A549 (cell line): Measurements from ENCODE around the gene TSPEAR. TPM values are rescaled to one million over a fixed set of nuclear protein-coding genes. Genes with fewer than 3 reads are reported as not detected.
"Not testable (repeated sequence)": the region's sequence is repeated elsewhere in the genome, so short reads cannot be mapped to it uniquely, and the experiment has no call there.

Experiments
- ATAC-seq, 2 experiments: fragments of 200-7000 bp in 1 of 2; fragments of >200 bp in 1 of 2; cut with Nextera tagmentation in 1 of 2; cut with Tn5 transposase in 1 of 2; 3 replicates each; pipeline versions ENCODE4 v1.8.0 to v1.9.1; 2018 to 2020; ENCODE audit warnings: mild to moderate bottlenecking in 1 of 2, moderate library complexity in 1 of 2
- CTCF ChIA-PET: fragments of 300-600 bp; sonication (Branson Sonifier 250); formaldehyde crosslinking; extraction: SDS; loops from one replicate; lab custom pipeline; 2021; ENCODE audit warnings: antibody characterized with exemption, inconsistent platforms; lab: Yijun Ruan, JAX
- POLR2A ChIA-PET: fragments of 350-600 bp; formaldehyde crosslinking; extraction: SDS; loops from one replicate; lab custom pipeline; 2021; ENCODE audit warnings: antibody characterized with exemption, inconsistent platforms; lab: Yijun Ruan, JAX
- DNase-seq, 2 experiments: peaks; one replicate each; pipeline versions ENCODE4 v3.0.0 to v3.0.0-alpha.2; 2011 to 2016; ENCODE audit warnings: low read depth in 1 of 2, low spot score in 1 of 2
- FAIRE-seq: peaks from 2 replicates; lab custom pipeline; 2011; peaks lifted over from hg19 to GRCh38; lab: Jason Lieb, UNC
- H3K27ac ChIP-seq, 2 experiments: fragments of >200 bp; sonication (Bioruptor Twin); formaldehyde crosslinking; 3 replicates each; pipeline ENCODE4 v1.5.1; 2016 to 2017
- H3K4me1 ChIP-seq: fragments of >200 bp; sonication (Bioruptor Twin); formaldehyde crosslinking; 3 replicates; pipeline ENCODE4 v1.6.1; 2016
- H3K4me2 ChIP-seq: fragments of >200 bp; sonication (Bioruptor Twin); formaldehyde crosslinking; 3 replicates; pipeline ENCODE4 v1.6.1; 2016
- H3K4me3 ChIP-seq: fragments of >200 bp; sonication (Bioruptor Twin); formaldehyde crosslinking; 3 replicates; pipeline ENCODE4 v1.5.1; 2016
- H3K9me3 ChIP-seq: fragments of >200 bp; sonication (Bioruptor Twin); formaldehyde crosslinking; 3 replicates; pipeline ENCODE4 v1.6.1; 2016
- CTCF ChIP-seq: fragments of >200 bp; sonication (Bioruptor Twin); formaldehyde crosslinking; IDR thresholded peaks from 3 replicates; pipeline ENCODE4 v1.5.1; 2016
- ELK1 ChIP-seq: fragments of 150-350 bp; IDR thresholded peaks from 2 replicates; pipeline ENCODE4 v1.6.1; 2014; ENCODE audit warnings: low read depth, mild to moderate bottlenecking, low read length
- GATA3 ChIP-seq: IDR thresholded peaks from 2 replicates; pipeline ENCODE4 v1.6.1; 2012; ENCODE audit warnings: borderline replicate concordance
- HDAC2 ChIP-seq: fragments of 200-600 bp; sonication (generic); IDR thresholded peaks from 2 replicates; pipeline ENCODE4 v1.6.1; 2016
- HEYL ChIP-seq: fragments of 250-450 bp; sonication (Bioruptor Pico); IDR thresholded peaks from 2 replicates; pipeline ENCODE4 v1.8.0; 2021; ENCODE audit warnings: mild to moderate bottlenecking, moderate library complexity
- HMGXB4 ChIP-seq: fragments of 250-450 bp; sonication (Bioruptor Pico); IDR thresholded peaks from 2 replicates; pipeline ENCODE4 v1.5.0; 2021; ENCODE audit warnings: mild to moderate bottlenecking, moderate library complexity, borderline replicate concordance
- HOXB13 ChIP-seq: fragments of 250-450 bp; sonication (Bioruptor Pico); IDR thresholded peaks from 2 replicates; pipeline ENCODE4 v1.5.0; 2020; ENCODE audit warnings: low read depth, mild to moderate bottlenecking, moderate library complexity
- MAX ChIP-seq: IDR thresholded peaks from 2 replicates; pipeline ENCODE4 v1.6.1; 2012
- MAZ ChIP-seq: fragments of 150-350 bp; IDR thresholded peaks from 2 replicates; pipeline ENCODE4 v1.6.1; 2014; ENCODE audit warnings: antibody characterized with exemption, low read depth, low read length, borderline replicate concordance
- PBX3 ChIP-seq: IDR thresholded peaks from 2 replicates; pipeline ENCODE4 v1.6.1; 2012
- POLR2A ChIP-seq: IDR thresholded peaks from 2 replicates; pipeline ENCODE4 v1.6.1; 2012; ENCODE audit warnings: mild to moderate bottlenecking, low read length
- RAD21 ChIP-seq, 2 experiments: fragments of >200 bp in 1 of 2; sonication (Bioruptor Twin) in 1 of 2; formaldehyde crosslinking in 1 of 2; IDR thresholded peaks in 1 of 2; conservative IDR thresholded peaks in 1 of 2; 2 replicates in 1 of 2; 3 replicates in 1 of 2; pipeline ENCODE4 v1.6.1; 2012 to 2018; ENCODE audit warnings: inconsistent platforms in 1 of 2
- RCOR1 ChIP-seq: fragments of 150-350 bp; IDR thresholded peaks from 2 replicates; pipeline ENCODE4 v1.6.1; 2014; ENCODE audit warnings: antibody characterized with exemption, low read length, low read depth
- RFX5 ChIP-seq: fragments of 450-650 bp; IDR thresholded peaks from 2 replicates; pipeline ENCODE4 v1.7.1; 2014; ENCODE audit warnings: antibody characterized with exemption, mild to moderate bottlenecking, moderate library complexity
- RNF2 ChIP-seq: fragments of 200-600 bp; sonication (generic); IDR thresholded peaks from 2 replicates; pipeline ENCODE4 v1.6.1; 2016; ENCODE audit warnings: low read depth, mild to moderate bottlenecking, antibody characterized with exemption, moderate library complexity, borderline replicate concordance
- SMC3 ChIP-seq: fragments of >200 bp; sonication (Bioruptor Twin); formaldehyde crosslinking; IDR thresholded peaks from 3 replicates; pipeline ENCODE4 v1.6.1; 2018; ENCODE audit warnings: inconsistent platforms
- SREBF2 ChIP-seq: fragments of 450-650 bp; IDR thresholded peaks from 2 replicates; pipeline ENCODE4 v1.6.1; 2014; ENCODE audit warnings: mild to moderate bottlenecking, moderate library complexity
- ZNF302 ChIP-seq: fragments of 250-450 bp; sonication (Bioruptor Pico); IDR thresholded peaks from 2 replicates; pipeline ENCODE4 v1.9.0; 2021; ENCODE audit warnings: inconsistent platforms, mild to moderate bottlenecking, moderate library complexity
- whole genome bisulfite sequencing: methylation state at CpG from one replicate; pipeline ENCODE4 v1.1.6; 2017; ENCODE audit errors: missing lambda C conversion rate; 5-methylcytosine and 5-hydroxymethylcytosine counted together
- polyA plus RNA-seq, 4 experiments: library from polyadenylated mRNA; depleted of rRNA in 3 of 4; stranded (reverse); fragments of >200 nt; fragmentation: RNase III in 1 of 4; extraction: RNeasy Plus Mini Kit Qiagen cat#74134 plus additional on column Dnase treatment in 1 of 4; gene quantifications; 2 replicates in 3 of 4; 3 replicates in 1 of 4; pipeline ENCODE4 v1.2.3, GENCODE V29; 2011 to 2017

Gene TSPEAR
- polyA plus RNA-seq, 2 of the 4 experiments (the other 2 are of a cell fraction): not detected

- no peak within 1 kb of the TSS for H3K4me3 ChIP-seq
- H3K9me3 ChIP-seq: peaks cover 12% of the 10 kb centered on the region; the same call in 1 of the 3 replicates
- WGBS: 19% methylated on average over 13 of the region's 19 CpGs
- POLR2A ChIA-PET: no interaction called here
- no peak within 1 kb of the TSS for H3K27ac ChIP-seq
- DNase-seq (no peak), ATAC-seq (no peak), FAIRE-seq (no peak)
- CTCF ChIA-PET: interaction anchor here (1.5 kb wide), 1 partner anchor 15 kb away, joined by 3 read pairs; no protein-coding TSS in a partner anchor
- H3K4me2 ChIP-seq: no peak within 1 kb of the TSS
- H3K4me1 ChIP-seq: no peaks in the 10 kb centered on the region
- TF ChIP-seq ELK1 (no peak), MAZ (no peak), SMC3 (no peak), MAX (no peak), RCOR1 (no peak), POLR2A (no peak), RFX5 (no peak)
These were observed 44.7 kb downstream of the TSPEAR start, which contains the start of gene KRTAP12-2 for GRCh38 chr21:44666401-44667320. Gene KRTAP12-2 (minus strand): TSS chr21:44666927. CDS start chr21:44666886, 41 bp downstream.

GRCh38 chr21:44664691-44665090 lies 46.7 kb downstream of the TSPEAR start:
- DNase-seq (no peak), FAIRE-seq (no peak), ATAC-seq (no peak)
- no peak overlapping the region for H3K27ac ChIP-seq
- TF ChIP-seq POLR2A: no peak
- no peak for TF ChIP-seq RNF2
- no peak for TF ChIP-seq HEYL (CRISPR knock-in tag)
- no peak for TF ChIP-seq ZNF302 (CRISPR knock-in tag)
- no peak for TF ChIP-seq GATA3
- no peak for TF ChIP-seq HDAC2
- no peak for TF ChIP-seq RAD21 (conservative IDR thresholded peaks at IDR 0.05 in 1 of 2, IDR thresholded peaks at IDR 0.05 in 1 of 2)
- TF ChIP-seq RFX5: no peak
- TF ChIP-seq CTCF: no peak
- no peak for TF ChIP-seq HOXB13
- no peak for TF ChIP-seq SREBF2
- TF ChIP-seq HMGXB4: no peak
- TF ChIP-seq PBX3: no peak
- WGBS: 23% methylated on average over 5 of the region's 5 CpGs
- no peak overlapping the region for H3K4me3 ChIP-seq
- H3K9me3 ChIP-seq: peaks cover 7% of the 10 kb centered on the region; the same call in 1 of the 3 replicates
- no peak overlapping the region for H3K4me2 ChIP-seq
- no peaks in the 10 kb centered on the region for H3K4me1 ChIP-seq
- ChIA-PET CTCF (no interaction called here), POLR2A (no interaction called here)

GRCh38 chr21:44661567-44661966 lies 49.8 kb downstream of the TSPEAR start:
- H3K27ac ChIP-seq, FAIRE-seq, H3K4me3 ChIP-seq, CTCF ChIA-PET, H3K4me1 ChIP-seq, H3K9me3 ChIP-seq, POLR2A ChIA-PET, H3K4me2 ChIP-seq, ATAC-seq, DNase-seq: not testable (repeated sequence)
- whole genome bisulfite sequencing: 31% methylated on average over 7 of the region's 7 CpGs
